GM06990 (cell line): ENCODE measurements around the gene DSPP.

Source experiments
- DNase-seq: peaks from one replicate; pipeline ENCODE4 v3.0.0-alpha.2; 2011; ENCODE audit not compliant: insufficient read length; ENCODE audit errors: extremely low read depth
- H3K27me3 ChIP-seq: replicated peaks from 2 replicates; pipeline ENCODE4 v1.6.0; 2011; ENCODE audit warnings: low read length; ENCODE audit not compliant: control insufficient read depth, insufficient read depth
- H3K36me3 ChIP-seq: 2 replicates; pipeline ENCODE4 v1.5.1; 2011; ENCODE audit warnings: low read length; ENCODE audit not compliant: control insufficient read depth, insufficient read depth
- H3K4me3 ChIP-seq: replicated peaks from 2 replicates; pipeline ENCODE4 v1.5.1; 2011; ENCODE audit warnings: low read depth, mild to moderate bottlenecking, control low read depth, low read length
- CTCF ChIP-seq: IDR thresholded peaks from 2 replicates; pipeline ENCODE4 v1.5.1; 2011; ENCODE audit warnings: low read length, control low read depth, mild to moderate bottlenecking, inconsistent platforms; ENCODE audit not compliant: insufficient read depth, poor library complexity, severe bottlenecking

Gene DSPP

GRCh38 chr4:87608229-87608628 lies at the start of gene DSPP:
Gene DSPP, plus strand, starts transcription at chr4:87608529. Its CDS starts 2,380 bp downstream, at chr4:87610909.
- Histone ChIP-seq H3K36me3 (no peaks in the 10 kb centered on the region), H3K27me3 (no peaks in the 10 kb centered on the region), H3K4me3 (no peak within 1 kb of the TSS)
- no peak for DNase-seq
- TF ChIP-seq CTCF, result no peak

- peak; percentile 25 for DNase-seq
Observed at GRCh38 chr4:87559090-87559837, 49.1 kb upstream of the DSPP start.

GRCh38 chr4:87560802-87561201 lies 47.5 kb upstream of the DSPP start:
- no peaks in the 10 kb centered on the region for H3K27me3 ChIP-seq
- H3K36me3 ChIP-seq, result no peaks in the 10 kb centered on the region
- no peak for TF ChIP-seq CTCF
- DNase-seq, result no peak
- no peak overlapping the region for H3K4me3 ChIP-seq

More at GRCh38 chr4:87559090-87559837, 49.1 kb upstream of the DSPP start:
- TF ChIP-seq CTCF, result no peak
- Histone ChIP-seq H3K36me3 (no peaks in the 10 kb centered on the region), H3K27me3 (no peaks in the 10 kb centered on the region), H3K4me3 (no peak overlapping the region)

GRCh38 chr4:87565746-87566145 lies 42.6 kb upstream of the DSPP start:
- no peak for TF ChIP-seq CTCF
- DNase-seq, result no peak
- H3K4me3 ChIP-seq, result no peak overlapping the region
- no peaks in the 10 kb centered on the region; the same call in 1 of the 2 replicates for H3K27me3 ChIP-seq
- H3K36me3 ChIP-seq, result no peaks in the 10 kb centered on the region

GRCh38 chr4:87566276-87566675 lies 42.1 kb upstream of the DSPP start:
- H3K36me3 ChIP-seq, result no peaks in the 10 kb centered on the region
- no peaks in the 10 kb centered on the region; the same call in 1 of the 2 replicates for H3K27me3 ChIP-seq
- no peak overlapping the region for H3K4me3 ChIP-seq
- no peak for TF ChIP-seq CTCF
- DNase-seq, result no peak
